Cardiac septum (tissue), 1 donor: Measurements from ENCODE around the gene MEX3D. TPM values are rescaled to one million over a fixed set of nuclear protein-coding genes. Genes with fewer than 3 reads are reported as not detected.

ENCODE experiments used
- DNase-seq: peaks from one replicate; pipeline ENCODE4 v3.0.0-alpha.2; 2020; ENCODE audit warnings: low spot score
- intact Hi-C: fragments of 100-400 bp; cut with DNase I; formaldehyde crosslinking; loops from one replicate; pipeline ENCODE4 v1.14.0; 2022
- total RNA-seq: library from RNA; stranded (reverse); fragmentation: NEBNext Ultra II Directional; extraction: Animal tissue kit (Norgen Biotek cat#: 25700); gene quantifications from one replicate; pipeline ENCODE4 v1.2.1, GENCODE V29; 2021
- donor health status: DM: no; HTN: no; CAD: no.

MEX3D gene
- total RNA-seq, 1 donor from 2014 or later, result 8.3 TPM

DNA sequence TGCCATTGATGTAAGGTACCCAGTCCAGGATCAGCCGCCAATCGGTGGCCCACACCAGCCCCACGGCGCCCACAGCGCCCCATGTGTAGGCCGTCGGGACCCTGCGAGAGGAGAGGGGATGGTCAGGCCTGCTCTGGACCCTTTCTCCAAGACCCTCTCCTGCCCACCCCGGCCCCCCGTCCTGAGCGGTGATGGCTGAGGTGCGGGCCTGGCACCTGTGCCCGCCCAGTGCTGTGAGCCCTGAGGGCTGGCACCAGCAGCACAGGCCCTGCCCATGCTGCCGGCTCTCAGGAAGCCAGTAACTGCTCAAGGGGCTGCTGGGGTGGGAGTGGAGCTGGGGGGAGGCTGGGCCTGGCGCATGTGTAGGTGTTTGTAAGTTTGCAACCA is 31.3 kb upstream of the MEX3D start:
- DNase-seq, result no peak
- intact Hi-C loops, result no loop called here

- intact Hi-C loops, result no loop called here
- no peak for DNase-seq
Observed at GRCh38 chr19:1598777-1599459, 30.8 kb upstream of the MEX3D start.

DNA sequence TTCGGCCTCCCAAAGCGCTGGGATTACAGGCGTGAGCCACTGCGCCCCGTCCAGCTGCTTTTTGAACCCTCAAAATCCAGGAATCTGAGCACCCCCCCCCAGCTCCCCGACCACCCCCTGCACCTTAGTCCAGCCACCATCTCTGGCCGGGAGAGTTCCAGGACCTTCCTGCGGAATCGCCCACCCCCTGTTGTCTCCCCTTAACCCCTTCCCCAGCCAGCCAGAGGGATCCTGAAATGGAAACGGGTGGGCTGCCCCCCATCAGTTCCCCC is 25.3 kb upstream of the MEX3D start:
- intact Hi-C loops, result no loop called here
- DNase-seq, result no peak

- intact Hi-C loops, result loop anchor here (1.0 kb wide), 1 partner anchor 12 kb away; the partner anchor contains the start of gene UQCR11
- peak; percentile 95 for DNase-seq
Observed at GRCh38 chr19:1592755-1593500, 24.8 kb upstream of the MEX3D start, which contains the start of gene MBD3. Gene MBD3 (minus strand): TSS chr19:1592865. CDS start chr19:1592631, 234 bp downstream.

- intact Hi-C loops, result loop anchor here (1.0 kb wide), 1 partner anchor 13 kb away; the partner anchor contains the start of gene UQCR11
- DNase-seq, result peak; percentile 90
Observed at GRCh38 chr19:1592024-1592754, 24.1 kb upstream of the MEX3D start.

DNA sequence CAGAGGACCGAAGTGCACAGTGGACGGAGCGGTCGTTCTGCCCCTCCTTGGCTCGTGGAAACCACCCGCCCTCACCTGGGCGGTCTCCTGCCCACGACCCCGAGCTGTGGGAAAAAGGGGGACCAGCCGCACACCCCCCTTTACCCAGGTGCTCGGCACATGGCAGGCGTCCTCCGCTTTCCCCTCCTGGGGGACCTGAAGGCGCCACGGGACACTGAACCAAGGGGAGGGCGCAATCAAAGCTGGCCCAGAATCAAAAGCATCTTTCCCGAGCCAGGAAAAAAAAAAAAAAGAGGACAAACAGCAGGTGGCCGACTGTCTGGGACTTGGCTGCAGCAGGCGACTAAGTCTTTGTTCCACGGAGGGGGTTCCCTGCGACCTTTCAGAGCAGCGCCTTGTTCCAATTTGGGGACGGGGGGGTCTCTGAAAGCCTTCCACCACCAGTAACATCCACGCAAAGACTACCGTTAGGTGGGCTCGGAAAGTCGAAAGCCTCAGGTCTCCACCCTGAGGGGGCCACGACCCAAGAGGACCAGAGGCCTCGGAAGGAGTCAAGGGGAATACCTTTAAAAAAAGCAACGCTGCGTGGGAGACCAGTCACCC is 23.4 kb upstream of the MEX3D start:
- DNase-seq, result no peak
- intact Hi-C loops, result loop anchor here (1.0 kb wide), 1 partner anchor 14 kb away; the partner anchor contains the start of gene UQCR11

- intact Hi-C loops, result no loop called here
- DNase-seq, result no peak
Observed at GRCh38 chr19:1590641-1591397, 22.7 kb upstream of the MEX3D start.

DNA sequence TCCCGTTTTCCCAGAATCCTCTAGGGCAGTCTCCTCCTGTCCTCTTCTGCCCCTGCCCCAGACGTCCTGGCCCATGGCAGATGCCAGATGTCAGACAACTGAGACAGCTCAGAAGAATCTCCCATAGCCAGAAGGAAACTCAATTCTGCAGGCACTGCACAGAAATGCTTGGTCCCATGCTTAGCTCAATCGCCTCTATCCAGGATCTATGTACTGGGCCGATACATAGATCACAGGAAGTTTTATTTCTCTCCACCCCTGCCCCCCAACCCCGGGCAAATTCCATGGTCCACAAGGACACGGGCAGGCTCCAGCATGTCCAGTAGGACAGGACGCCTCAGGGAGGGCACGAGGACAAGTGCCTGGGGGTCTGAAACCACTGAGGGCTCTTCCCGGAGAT is 19.7 kb upstream of the MEX3D start:
- no peak for DNase-seq
- intact Hi-C loops, result no loop called here

DNA sequence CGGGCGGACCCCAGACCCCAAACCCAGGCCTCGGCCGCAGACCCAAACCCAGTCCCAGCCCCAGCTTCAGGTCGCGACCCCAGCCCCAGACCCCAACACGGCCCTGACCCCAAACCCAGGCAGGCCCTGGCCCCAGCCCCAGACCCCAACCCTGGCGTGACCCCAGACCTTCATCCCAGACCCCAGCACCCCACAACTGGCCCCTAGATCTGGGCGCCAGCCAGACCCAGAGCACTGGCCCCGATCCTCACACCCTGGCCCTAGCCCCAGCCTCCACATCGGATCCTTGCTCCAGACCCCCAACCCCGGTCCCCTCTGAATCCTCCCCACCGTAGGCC is 17.1 kb upstream of the MEX3D start:
- DNase-seq, result no peak
- intact Hi-C loops, result no loop called here

DNA sequence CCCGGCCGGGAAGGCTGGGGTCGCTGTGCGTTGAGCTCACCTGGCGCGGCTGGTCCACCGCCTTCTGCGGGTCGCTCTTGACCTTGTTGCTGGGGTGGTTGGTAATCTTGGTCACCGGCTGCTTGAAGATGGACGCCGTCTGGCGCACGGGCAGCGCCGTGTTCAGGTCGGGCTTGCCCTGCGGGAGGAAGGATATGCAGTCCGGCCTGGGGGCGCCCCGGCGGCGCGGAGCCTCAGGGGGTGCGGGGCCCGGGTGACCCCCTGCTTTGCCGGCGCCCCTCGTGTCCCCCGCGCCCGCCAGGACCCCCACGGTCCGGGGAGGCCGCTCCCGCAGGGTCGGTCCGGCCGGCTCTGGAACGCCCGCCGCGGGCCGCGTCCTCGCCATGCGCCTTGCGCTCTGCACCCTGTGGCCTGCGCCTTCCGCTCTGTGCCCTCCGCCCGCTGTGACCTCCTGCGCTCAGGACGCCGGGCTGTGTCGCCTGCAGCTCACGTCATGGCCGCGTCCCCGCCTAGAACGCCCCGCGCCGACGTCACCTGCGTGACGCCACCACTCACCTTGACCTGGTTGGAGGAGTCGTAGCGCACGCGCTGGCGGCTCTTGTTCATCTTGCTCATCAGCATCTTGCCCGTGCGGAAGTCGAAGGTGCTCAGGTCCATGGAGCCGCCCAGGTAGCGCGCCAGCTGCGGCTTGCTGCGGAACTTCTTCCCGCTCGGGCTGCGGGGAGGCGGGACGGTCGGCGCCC is 16.5 kb upstream of the MEX3D start:
- no peak for DNase-seq
- intact Hi-C loops, result no loop called here

- intact Hi-C loops, result no loop called here
Observed at GRCh38 chr19:1582201-1582600, 14.1 kb upstream of the MEX3D start.

GRCh38 chr19:1580957-1581356 is 12.8 kb upstream of the MEX3D start:
- no peak for DNase-seq
- intact Hi-C loops, result no loop called here

More at GRCh38 chr19:1582201-1582600, 14.1 kb upstream of the MEX3D start:
- DNase-seq, result no peak

GRCh38 chr19:1580382-1580781 is 12.3 kb upstream of the MEX3D start:
- no peak for DNase-seq
- intact Hi-C loops, result no loop called here

GRCh38 chr19:1579222-1579621 is 11.1 kb upstream of the MEX3D start:
- no peak for DNase-seq
- intact Hi-C loops, result no loop called here

DNA sequence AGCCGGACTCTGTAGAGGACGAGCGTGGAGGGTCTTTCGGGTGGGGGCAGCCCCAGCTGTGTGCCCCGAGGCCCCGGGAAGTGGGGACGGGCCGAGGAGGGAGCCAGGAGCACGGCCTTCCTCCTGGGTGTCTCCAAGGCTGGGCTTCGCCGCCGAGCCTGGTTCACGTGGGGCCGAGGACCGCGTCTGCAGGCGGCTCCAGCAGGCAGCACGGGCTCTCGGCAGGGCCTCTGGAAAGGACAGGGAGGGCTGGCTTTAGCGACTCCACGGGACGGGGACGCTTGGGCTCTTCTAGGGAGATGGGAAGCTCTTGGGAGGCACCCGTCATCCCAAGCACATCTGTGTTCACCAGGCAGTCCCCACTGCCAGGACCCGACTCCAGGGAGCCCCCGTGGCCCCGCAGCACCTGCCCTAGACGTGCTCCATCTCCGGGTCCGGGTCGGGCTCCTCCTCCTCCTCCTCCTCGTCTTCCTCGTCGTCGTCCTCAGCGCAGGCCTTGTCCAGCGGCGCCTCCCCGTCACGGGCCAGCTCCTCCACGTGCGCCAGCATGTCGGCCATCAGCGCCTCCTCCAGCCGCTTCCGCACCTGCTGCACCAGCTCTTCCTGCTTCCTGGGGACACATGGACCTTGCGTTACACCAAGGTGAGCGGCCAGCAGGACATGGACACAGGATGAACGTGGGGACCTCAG is 9.9 kb upstream of the MEX3D start:
- intact Hi-C loops, result no loop called here
- DNase-seq, result no peak

DNA sequence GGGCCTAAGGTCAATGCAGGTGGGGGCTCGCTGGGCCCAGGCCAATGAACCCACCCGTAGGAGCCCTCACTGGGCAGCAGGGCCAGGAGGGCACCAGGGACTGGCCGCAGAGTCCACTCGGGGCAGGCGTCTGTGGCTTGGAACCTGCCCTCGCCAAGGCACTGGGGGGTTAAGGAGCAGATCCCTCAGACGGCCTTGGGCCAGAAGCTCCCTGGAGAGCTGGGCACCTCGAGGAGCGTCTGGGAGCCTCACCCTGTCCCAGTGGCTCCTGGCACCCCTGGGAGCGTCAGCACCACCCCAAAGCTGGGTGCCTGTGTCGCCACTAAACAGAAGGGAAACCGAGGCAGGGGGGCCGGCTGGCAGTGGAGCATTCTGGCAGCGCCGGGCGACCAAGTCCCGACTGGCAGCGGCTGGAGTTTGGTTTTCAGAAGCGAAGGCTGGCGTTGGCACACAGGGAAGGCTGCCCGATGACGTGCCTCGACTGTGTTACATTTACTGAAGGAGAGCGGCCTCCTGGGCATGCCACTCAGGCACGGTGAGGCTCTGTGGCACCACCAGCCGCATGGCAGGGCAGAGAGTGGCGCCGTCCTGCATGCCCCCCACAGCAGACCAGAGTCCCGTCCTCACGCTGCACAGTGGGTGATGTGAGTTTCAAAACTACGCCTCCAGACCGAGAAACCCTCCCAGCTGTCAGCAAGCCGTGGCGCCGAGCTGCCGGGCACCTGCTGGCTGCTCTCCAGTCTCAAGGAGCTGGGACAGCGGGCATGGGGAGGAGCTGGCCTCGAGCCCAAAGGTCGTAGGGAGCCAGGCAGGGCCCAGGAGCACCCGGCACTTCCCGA is 9.2 kb upstream of the MEX3D start:
- no peak for DNase-seq
- intact Hi-C loops, result no loop called here

- DNase-seq, result no peak
- intact Hi-C loops, result no loop called here
Observed at GRCh38 chr19:1576242-1577089, 8.3 kb upstream of the MEX3D start.
